NT2/D1 (cell line): ENCODE measurements around the gene ZNF789.

Experiments
- SUZ12 ChIP-seq: IDR thresholded peaks from 2 replicates; pipeline ENCODE4 v1.6.1; 2011; ENCODE audit not compliant: insufficient read length, insufficient read depth; ENCODE audit errors: extremely low read depth
- ZNF274 ChIP-seq: IDR thresholded peaks from 2 replicates; pipeline ENCODE4 v1.6.1; 2011; ENCODE audit warnings: mild to moderate bottlenecking, low read depth, low read length

- TF ChIP-seq SUZ12 (no peak), ZNF274 (no peak)
Observed at GRCh38 chr7:99525713-99526440, 53.2 kb downstream of the ZNF789 start.
